ENCODE data around the gene GRIK4. TPM values are rescaled to one million over a fixed set of nuclear protein-coding genes. Genes with fewer than 3 reads are reported as not detected.
A peak's percentile ranks its signal among the peaks of the same experiment; 100 is the strongest.

The GRIK4 gene
- total and polyA plus RNA-seq, 4 donors, result 0.05 to 0.25 (median 0.06) TPM; not detected in 1

DNA sequence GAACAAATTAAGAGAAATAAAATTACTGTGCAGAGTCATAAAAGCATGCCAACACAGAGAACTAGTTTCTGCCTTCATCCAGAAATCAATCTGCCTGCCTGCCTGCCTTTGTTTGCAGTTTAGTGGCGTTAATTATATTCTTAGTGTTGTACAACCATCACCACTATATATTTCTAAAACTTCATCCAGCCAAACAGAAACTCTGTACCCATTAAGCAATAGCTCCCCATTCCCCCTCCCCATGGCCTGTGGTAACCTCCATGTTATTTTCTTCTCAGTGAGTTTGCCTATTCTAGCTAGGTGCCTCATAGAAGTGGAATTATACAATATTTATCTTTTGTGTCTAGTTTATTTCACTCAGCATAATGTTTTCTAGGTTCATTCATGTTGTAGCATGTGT is 329.1 kb downstream of the GRIK4 start:
- no peaks in the 10 kb centered on the region for H3K9me3 ChIP-seq (ENCODE audit: control insufficient read depth in 4 of 4, low read length in 3 of 4)
- WGBS, result 57% methylated on average over 1 of the region's 1 CpG
- H3K27me3 ChIP-seq (ENCODE audit: control insufficient read depth in 4 of 4, insufficient read depth in 4 of 4, low read length in 3 of 4), result no peaks in the 10 kb centered on the region
- H3K9ac ChIP-seq (ENCODE audit: low read depth in 1 of 2, low read length in 2 of 2), result no peak overlapping the region
- TF ChIP-seq HNF4A (conservative IDR thresholded peaks at IDR 0.05) (peak in 1 of 2 donors; percentile 19), TAF1 (conservative IDR thresholded peaks at IDR 0.05) (no peak)
- H3K36me3 ChIP-seq (ENCODE audit: control insufficient read depth in 4 of 4, insufficient read depth in 3 of 4, low read depth in 1 of 4, low read length in 3 of 4), result no peaks in the 10 kb centered on the region
- DNase-seq (ENCODE audit: low spot score), result no peak
- H3K4me1 ChIP-seq (ENCODE audit: control insufficient read depth in 4 of 4, insufficient read depth in 4 of 4, low read length in 3 of 4), result no peaks in the 10 kb centered on the region
- H3K4me3 ChIP-seq (ENCODE audit: low read depth in 1 of 3, low read length in 3 of 3), result no peak overlapping the region
- H3K27ac ChIP-seq (ENCODE audit: low read depth in 1 of 2, low read length in 2 of 2), result no peak overlapping the region

DNA sequence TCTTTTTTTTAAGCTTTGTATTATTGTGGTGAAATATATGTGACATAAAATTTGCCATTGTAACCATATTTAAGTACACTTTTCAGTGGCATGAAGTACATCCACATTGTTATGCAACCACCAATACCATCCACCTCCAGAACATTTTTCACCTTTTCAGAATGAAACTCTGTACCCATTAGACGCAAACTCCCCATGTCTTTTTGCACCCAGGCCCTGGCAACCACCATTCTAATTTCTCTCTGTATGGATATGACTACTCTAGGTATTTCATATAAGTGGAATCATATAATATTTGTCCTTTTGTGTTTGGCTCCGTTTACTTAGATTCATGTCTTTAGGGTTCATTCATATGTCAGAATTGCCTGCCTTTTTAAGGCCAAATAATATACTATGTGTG is 329.5 kb downstream of the GRIK4 start:
- H3K9me3 ChIP-seq (ENCODE audit: control insufficient read depth in 4 of 4, low read length in 3 of 4), result no peaks in the 10 kb centered on the region
- H3K4me1 ChIP-seq (ENCODE audit: control insufficient read depth in 4 of 4, insufficient read depth in 4 of 4, low read length in 3 of 4), result no peaks in the 10 kb centered on the region
- TF ChIP-seq JUND (IDR thresholded peaks at IDR 0.05), result no peak
- TF ChIP-seq, protein P1, sequence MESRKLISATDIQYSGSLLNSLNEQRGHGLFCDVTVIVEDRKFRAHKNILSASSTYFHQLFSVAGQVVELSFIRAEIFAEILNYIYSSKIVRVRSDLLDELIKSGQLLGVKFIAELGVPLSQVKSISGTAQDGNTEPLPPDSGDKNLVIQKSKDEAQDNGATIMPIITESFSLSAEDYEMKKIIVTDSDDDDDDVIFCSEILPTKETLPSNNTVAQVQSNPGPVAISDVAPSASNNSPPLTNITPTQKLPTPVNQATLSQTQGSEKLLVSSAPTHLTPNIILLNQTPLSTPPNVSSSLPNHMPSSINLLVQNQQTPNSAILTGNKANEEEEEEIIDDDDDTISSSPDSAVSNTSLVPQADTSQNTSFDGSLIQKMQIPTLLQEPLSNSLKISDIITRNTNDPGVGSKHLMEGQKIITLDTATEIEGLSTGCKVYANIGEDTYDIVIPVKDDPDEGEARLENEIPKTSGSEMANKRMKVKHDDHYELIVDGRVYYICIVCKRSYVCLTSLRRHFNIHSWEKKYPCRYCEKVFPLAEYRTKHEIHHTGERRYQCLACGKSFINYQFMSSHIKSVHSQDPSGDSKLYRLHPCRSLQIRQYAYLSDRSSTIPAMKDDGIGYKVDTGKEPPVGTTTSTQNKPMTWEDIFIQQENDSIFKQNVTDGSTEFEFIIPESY (IDR thresholded peaks at IDR 0.05), result no peak
- TF ChIP-seq NR2F2 (IDR thresholded peaks at IDR 0.05), result no peak
- no peak for TF ChIP-seq SP1 (IDR thresholded peaks at IDR 0.05)
- no peak for TF ChIP-seq FOXA1 (IDR thresholded peaks at IDR 0.05)
- TF ChIP-seq HNF4G (IDR thresholded peaks at IDR 0.05), result no peak
- TF ChIP-seq RAD21 (IDR thresholded peaks at IDR 0.05), result no peak
- H3K36me3 ChIP-seq (ENCODE audit: control insufficient read depth in 4 of 4, insufficient read depth in 3 of 4, low read depth in 1 of 4, low read length in 3 of 4), result no peaks in the 10 kb centered on the region
- DNase-seq (ENCODE audit: low spot score), result no peak
- WGBS, result 67% methylated on average over 2 of the region's 2 CpGs
- no peaks in the 10 kb centered on the region for H3K27me3 ChIP-seq (ENCODE audit: control insufficient read depth in 4 of 4, insufficient read depth in 4 of 4, low read length in 3 of 4)
- no peak overlapping the region for H3K4me3 ChIP-seq (ENCODE audit: low read depth in 1 of 3, low read length in 3 of 3)
- no peak overlapping the region for H3K9ac ChIP-seq (ENCODE audit: low read depth in 1 of 2, low read length in 2 of 2)
- H3K27ac ChIP-seq (ENCODE audit: low read depth in 1 of 2, low read length in 2 of 2), result no peak overlapping the region

DNA sequence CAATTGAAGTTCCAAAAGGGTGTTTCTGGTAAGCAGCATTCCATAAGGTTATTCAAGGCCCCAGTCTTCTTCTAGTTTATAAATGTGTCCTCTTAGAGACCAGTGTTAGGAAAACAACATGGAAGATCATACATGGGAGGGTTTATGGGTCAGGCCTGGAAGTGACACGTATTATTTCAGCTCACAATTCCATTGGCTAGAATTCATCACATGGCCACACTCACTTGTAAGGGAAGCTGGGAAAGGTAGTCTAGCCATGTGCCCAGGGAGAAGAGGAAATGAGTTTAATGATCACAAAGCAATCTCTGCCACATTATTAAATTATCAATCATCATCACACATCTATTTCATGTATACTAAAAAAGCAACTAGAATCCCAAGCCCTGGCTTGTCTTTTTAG is 330.6 kb downstream of the GRIK4 start:
- H3K36me3 ChIP-seq (ENCODE audit: control insufficient read depth in 4 of 4, insufficient read depth in 3 of 4, low read depth in 1 of 4, low read length in 3 of 4), result no peaks in the 10 kb centered on the region
- H3K9ac ChIP-seq (ENCODE audit: low read depth in 1 of 2, low read length in 2 of 2), result no peak overlapping the region
- H3K9me3 ChIP-seq (ENCODE audit: control insufficient read depth in 4 of 4, low read length in 3 of 4), result no peaks in the 10 kb centered on the region
- WGBS, result 96% methylated on average over 1 of the region's 1 CpG
- H3K27ac ChIP-seq (ENCODE audit: low read depth in 1 of 2, low read length in 2 of 2), result no peak overlapping the region
- H3K4me3 ChIP-seq (ENCODE audit: low read depth in 1 of 3, low read length in 3 of 3), result no peak overlapping the region
- DNase-seq (ENCODE audit: low spot score), result no peak
- no peaks in the 10 kb centered on the region for H3K27me3 ChIP-seq (ENCODE audit: control insufficient read depth in 4 of 4, insufficient read depth in 4 of 4, low read length in 3 of 4)
- H3K4me1 ChIP-seq (ENCODE audit: control insufficient read depth in 4 of 4, insufficient read depth in 4 of 4, low read length in 3 of 4), result no peaks in the 10 kb centered on the region
- TF ChIP-seq HNF4G (IDR thresholded peaks at IDR 0.05) (no peak), GABPA (IDR thresholded peaks at IDR 0.05 in 1 of 2, conservative IDR thresholded peaks at IDR 0.05 in 1 of 2) (no peak), YY1 (IDR thresholded peaks at IDR 0.05) (no peak), JUND (IDR thresholded peaks at IDR 0.05) (no peak), EGR1 (IDR thresholded peaks at IDR 0.05; ENCODE audit: low read depth in 2 of 2) (no peak), FOXA2 (IDR thresholded peaks at IDR 0.05) (no peak), NR2F2 (IDR thresholded peaks at IDR 0.05) (no peak), SP1 (IDR thresholded peaks at IDR 0.05) (no peak), TAF1 (conservative IDR thresholded peaks at IDR 0.05) (no peak), FOXA1 (IDR thresholded peaks at IDR 0.05) (no peak), HNF4A (conservative IDR thresholded peaks at IDR 0.05) (no peak), RAD21 (IDR thresholded peaks at IDR 0.05) (no peak), RXRA (IDR thresholded peaks at IDR 0.05) (no peak)
- TF ChIP-seq, protein P2, sequence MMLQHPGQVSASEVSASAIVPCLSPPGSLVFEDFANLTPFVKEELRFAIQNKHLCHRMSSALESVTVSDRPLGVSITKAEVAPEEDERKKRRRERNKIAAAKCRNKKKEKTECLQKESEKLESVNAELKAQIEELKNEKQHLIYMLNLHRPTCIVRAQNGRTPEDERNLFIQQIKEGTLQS (IDR thresholded peaks at IDR 0.05), result no peak
- TF ChIP-seq, protein P3, sequence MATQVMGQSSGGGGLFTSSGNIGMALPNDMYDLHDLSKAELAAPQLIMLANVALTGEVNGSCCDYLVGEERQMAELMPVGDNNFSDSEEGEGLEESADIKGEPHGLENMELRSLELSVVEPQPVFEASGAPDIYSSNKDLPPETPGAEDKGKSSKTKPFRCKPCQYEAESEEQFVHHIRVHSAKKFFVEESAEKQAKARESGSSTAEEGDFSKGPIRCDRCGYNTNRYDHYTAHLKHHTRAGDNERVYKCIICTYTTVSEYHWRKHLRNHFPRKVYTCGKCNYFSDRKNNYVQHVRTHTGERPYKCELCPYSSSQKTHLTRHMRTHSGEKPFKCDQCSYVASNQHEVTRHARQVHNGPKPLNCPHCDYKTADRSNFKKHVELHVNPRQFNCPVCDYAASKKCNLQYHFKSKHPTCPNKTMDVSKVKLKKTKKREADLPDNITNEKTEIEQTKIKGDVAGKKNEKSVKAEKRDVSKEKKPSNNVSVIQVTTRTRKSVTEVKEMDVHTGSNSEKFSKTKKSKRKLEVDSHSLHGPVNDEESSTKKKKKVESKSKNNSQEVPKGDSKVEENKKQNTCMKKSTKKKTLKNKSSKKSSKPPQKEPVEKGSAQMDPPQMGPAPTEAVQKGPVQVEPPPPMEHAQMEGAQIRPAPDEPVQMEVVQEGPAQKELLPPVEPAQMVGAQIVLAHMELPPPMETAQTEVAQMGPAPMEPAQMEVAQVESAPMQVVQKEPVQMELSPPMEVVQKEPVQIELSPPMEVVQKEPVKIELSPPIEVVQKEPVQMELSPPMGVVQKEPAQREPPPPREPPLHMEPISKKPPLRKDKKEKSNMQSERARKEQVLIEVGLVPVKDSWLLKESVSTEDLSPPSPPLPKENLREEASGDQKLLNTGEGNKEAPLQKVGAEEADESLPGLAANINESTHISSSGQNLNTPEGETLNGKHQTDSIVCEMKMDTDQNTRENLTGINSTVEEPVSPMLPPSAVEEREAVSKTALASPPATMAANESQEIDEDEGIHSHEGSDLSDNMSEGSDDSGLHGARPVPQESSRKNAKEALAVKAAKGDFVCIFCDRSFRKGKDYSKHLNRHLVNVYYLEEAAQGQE (IDR thresholded peaks at IDR 0.05), result no peak
- TF ChIP-seq, protein P4, sequence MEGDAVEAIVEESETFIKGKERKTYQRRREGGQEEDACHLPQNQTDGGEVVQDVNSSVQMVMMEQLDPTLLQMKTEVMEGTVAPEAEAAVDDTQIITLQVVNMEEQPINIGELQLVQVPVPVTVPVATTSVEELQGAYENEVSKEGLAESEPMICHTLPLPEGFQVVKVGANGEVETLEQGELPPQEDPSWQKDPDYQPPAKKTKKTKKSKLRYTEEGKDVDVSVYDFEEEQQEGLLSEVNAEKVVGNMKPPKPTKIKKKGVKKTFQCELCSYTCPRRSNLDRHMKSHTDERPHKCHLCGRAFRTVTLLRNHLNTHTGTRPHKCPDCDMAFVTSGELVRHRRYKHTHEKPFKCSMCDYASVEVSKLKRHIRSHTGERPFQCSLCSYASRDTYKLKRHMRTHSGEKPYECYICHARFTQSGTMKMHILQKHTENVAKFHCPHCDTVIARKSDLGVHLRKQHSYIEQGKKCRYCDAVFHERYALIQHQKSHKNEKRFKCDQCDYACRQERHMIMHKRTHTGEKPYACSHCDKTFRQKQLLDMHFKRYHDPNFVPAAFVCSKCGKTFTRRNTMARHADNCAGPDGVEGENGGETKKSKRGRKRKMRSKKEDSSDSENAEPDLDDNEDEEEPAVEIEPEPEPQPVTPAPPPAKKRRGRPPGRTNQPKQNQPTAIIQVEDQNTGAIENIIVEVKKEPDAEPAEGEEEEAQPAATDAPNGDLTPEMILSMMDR (IDR thresholded peaks at IDR 0.05; ENCODE audit: low read depth, low read length, missing input control), result no peak
- TF ChIP-seq, protein P5, sequence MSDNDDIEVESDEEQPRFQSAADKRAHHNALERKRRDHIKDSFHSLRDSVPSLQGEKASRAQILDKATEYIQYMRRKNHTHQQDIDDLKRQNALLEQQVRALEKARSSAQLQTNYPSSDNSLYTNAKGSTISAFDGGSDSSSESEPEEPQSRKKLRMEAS (IDR thresholded peaks at IDR 0.05), result no peak
- TF ChIP-seq, protein P1 (IDR thresholded peaks at IDR 0.05), result no peak

Measured in liver (tissue), 9 donors.